ENCODE data around the gene ST8SIA1. TPM values are rescaled to one million over a fixed set of nuclear protein-coding genes. Genes with fewer than 3 reads are reported as not detected.
A peak's percentile ranks its signal among the peaks of the same experiment; 100 is the strongest.

Gene ST8SIA1
- total RNA-seq, 1 experiment from 2014 or later = not detected

DNA sequence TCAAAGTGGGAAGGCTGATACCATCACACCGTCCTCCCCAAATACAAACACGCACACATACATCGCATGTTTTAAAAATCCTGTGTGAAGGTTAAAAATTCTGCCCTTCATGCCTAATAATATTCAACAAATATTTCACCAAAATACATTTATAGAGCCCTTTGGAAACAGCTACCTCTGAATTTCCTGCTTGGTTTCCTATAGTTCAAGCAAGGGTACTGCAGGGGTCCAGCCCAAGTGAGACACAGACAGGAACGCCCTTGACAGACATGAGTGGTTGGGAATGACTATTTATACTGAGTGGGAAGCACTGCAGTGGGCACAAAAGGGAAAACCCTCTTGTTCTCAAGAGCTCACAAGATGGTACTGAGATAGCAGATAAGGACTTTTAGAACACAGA, 51.0 kb downstream of the ST8SIA1 start:
- no peak for DNase-seq (ENCODE audit: low spot score)

- DNase-seq (ENCODE audit: low spot score) = peak; percentile 81
Observed at GRCh38 chr12:22283006-22283506, 51.5 kb downstream of the ST8SIA1 start.

DNA sequence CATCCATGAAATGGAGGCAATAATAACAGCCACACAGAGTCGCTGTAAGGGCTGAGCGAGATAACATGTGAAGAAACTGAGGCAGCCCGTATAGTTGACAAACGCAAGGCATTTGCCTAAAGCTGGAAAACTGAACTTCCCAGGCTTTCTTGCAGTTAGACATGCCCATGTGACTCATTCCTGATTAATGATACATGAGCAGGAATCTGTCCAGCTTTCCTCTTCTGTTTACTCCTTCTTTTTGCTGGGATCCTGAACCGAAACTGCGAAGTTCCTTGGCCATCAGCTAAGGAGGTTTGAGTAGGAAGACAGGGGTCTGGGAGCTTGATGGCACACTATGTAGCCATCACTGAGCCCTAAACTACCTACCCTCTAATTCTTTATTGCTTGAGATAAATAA, 52.2 kb downstream of the ST8SIA1 start:
- DNase-seq (ENCODE audit: low spot score) = peak; percentile 78

GRCh38 chr12:22276867-22277266, 57.6 kb downstream of the ST8SIA1 start:
- no peak for DNase-seq (ENCODE audit: low spot score)

DNA sequence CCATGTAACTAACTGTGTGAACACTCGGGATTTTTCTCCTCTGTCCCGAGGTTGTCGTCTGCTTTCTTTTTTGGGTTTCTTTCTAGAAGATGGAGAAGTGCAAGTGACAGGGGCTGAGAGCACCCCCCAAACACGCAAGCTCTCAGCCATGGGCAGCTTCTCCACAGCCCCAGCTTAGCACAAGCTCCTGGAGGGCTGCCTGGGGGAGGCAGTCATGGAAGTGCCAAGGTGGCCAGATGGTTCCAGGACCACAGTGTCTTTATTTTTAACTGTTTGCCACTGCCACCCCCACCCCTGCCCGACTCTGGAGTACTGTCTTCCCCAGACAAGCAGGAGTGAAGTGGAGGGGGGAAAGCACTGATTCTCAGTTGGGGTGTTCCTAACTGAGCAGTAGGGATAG, 58.2 kb downstream of the ST8SIA1 start:
- DNase-seq (ENCODE audit: low spot score) = no peak

- peak; percentile 92 for DNase-seq (ENCODE audit: low spot score)
Observed at GRCh38 chr12:22275843-22276242, 58.7 kb downstream of the ST8SIA1 start.

- DNase-seq (ENCODE audit: low spot score) = no peak
Observed at GRCh38 chr12:22272335-22273151, 62.0 kb downstream of the ST8SIA1 start.

DNA sequence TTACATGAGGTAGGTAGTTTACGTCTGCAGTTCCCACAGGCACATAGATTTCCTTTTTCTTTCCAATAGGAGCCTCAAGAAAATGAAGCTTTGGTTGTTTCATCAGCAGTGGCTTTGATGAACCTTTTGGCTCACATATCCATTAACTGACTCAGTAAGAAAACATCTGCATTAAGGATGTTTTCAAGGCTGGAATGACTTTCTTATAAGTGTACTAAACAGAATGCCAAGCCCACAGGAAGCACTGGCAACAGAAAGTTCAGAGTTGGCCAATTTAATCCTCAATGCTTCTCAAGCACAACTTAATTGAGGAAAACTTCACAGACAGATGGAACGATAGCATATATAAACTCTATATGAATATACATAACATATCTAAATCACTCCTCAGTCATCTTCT, 63.5 kb downstream of the ST8SIA1 start:
- peak; percentile 79 for DNase-seq (ENCODE audit: low spot score)

DNA sequence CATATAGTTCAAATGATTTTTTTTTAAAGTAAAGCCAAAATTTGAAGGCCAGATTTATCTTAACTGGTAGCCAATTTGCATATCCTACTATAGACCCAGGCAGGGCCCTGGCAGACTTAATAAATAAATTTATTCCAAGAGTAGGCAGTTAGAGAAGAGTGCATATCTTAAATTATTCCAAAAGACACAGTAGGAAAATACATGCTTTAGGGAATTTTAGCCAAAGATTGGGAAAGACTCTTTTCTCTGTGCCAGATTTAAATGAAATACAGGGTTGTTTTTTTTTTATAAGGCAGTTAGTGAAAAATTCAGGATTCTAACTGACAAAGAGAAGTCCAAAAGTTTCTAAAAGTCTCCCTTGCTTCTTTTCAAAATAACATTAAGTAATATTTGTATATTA, 65.5 kb downstream of the ST8SIA1 start:
- no peak for DNase-seq (ENCODE audit: low spot score)

DNA sequence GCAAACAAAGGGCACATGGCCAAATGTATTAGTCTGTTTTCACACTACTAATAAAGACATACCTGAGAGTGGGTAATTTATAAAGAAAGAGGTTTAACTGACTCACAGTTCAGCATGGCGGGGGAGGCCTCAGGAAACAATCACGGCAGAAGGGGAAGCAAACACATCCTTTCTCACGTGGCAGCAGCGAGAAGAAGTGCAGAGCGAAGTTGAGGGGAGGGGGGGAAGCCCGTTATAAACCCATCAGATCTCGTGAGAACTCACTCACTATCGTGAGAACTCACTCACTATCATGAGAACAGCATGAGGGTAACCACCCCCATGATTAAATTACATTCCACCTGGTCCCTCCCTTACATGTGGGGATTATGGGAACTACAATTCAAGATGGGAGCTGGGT, 66.1 kb downstream of the ST8SIA1 start:
- no peak for DNase-seq (ENCODE audit: low spot score)

DNA sequence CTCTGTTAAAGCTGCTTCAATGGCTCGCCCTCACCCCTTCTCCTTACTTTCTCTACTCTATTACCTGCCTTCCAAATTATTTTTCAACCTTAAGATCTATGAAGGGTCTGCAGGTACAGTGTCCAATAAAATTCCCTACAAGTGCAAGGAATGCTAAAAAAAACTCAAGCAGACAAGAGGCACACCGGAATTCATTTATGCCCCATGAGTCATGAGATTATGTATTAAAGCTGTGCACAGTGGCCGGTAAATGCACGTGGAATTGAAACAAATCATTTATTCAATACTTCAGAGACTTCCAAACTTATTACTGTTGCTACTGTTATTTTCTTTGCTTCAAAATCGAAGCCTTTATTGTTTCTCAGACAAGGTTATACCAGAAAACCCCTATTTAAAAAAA, 68.4 kb downstream of the ST8SIA1 start:
- no peak for DNase-seq (ENCODE audit: low spot score)

DNA sequence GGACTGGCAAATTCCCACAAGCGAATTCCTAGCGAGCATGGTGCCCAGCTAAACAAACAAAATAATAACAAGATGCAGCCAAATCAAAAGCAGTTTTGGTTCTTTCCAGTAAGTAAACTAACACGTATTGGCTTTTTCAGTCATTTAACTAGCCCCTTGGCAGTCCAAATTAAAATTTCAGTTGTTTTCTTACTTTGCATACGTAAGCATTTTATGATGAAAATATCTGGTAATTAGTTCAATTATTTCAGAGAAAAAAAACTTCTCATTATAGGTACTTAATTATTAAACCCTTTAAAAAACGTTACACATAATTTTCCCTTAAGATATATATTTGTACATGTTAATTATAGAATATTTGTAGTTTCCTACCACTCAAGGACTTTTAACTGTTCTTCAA, 70.1 kb downstream of the ST8SIA1 start:
- no peak for DNase-seq (ENCODE audit: low spot score)

DNA sequence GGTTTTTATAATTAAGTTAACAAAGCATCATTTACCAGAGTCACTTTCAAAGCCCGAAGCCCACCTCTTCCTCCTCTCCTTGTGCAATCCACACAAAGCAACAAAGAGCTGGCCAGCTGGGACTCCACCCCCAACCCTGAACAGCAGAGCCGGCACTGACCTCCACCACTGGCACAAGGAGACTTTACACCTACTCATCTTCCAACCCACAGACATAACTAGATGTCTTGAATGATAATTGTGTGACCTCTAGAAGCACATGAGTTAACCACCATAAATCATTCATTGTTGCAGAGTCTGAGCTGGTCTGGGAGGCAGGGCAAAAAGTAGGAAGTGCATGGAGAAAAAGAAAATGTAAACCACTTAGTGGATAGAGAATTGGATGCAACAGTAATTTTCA, 72.2 kb downstream of the ST8SIA1 start:
- peak; percentile 31 for DNase-seq (ENCODE audit: low spot score)

DNA sequence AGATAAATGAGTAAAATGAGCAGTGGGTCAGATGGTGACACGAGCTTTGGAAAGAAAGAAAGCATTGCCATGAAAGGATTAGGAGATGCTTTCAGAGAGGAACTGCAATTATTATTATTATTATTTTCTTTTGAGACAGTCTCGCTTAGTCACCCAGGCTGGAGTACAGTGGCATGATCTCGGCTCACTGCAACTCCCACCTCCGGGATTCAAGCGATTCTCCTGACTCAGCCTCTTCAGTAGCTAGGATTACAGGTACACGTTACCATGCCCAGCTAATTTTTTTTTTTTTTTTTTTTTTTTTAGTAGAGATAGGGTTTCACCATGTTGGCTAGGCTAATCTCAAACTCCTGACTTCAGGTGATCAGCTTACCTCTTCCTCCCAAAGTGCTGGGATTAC, 77.4 kb downstream of the ST8SIA1 start:
- no peak for DNase-seq (ENCODE audit: low spot score)

DNA sequence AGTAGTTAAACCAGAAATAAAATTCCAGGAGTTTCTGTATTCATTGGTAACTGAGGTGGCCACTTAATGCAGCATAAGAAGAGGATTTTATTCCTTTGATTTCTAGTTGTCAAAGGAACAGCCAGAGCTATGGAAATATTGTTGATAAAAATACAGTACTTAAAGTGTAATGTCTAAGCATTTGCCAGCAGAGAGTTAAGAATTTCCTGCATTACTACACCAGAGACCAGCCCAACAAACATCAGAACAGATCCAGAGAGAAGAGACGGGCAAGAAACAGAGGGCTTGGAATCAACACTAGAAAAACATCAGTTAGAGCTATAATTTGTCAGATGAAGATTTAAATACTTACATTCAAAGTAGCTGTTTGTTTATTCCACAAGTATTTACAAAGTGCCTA, 77.9 kb downstream of the ST8SIA1 start:
- no peak for DNase-seq (ENCODE audit: low spot score)

- DNase-seq (ENCODE audit: low spot score) = no peak
Observed at GRCh38 chr12:22256041-22256441, 78.5 kb downstream of the ST8SIA1 start.

DNA sequence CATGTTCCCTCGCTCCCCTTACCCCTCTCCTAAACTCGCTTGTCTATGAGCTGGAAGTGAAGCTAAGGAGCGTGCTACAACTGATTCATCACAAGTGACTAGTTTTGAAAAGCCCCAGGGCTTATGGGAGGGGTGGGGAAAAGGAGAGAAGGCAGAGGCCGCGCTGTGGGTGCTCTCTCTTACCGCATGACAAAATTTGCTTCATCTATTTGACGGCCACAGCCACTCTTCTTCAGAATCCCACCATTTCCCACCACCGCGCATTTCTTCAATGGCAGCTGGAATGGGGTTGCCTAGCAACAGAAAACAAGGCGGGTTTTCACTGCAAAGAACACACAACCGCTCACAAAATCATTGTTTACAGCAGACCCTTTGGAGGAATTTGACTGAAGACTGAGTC, 79.4 kb downstream of the ST8SIA1 start:
- no peak for DNase-seq (ENCODE audit: low spot score)

DNA sequence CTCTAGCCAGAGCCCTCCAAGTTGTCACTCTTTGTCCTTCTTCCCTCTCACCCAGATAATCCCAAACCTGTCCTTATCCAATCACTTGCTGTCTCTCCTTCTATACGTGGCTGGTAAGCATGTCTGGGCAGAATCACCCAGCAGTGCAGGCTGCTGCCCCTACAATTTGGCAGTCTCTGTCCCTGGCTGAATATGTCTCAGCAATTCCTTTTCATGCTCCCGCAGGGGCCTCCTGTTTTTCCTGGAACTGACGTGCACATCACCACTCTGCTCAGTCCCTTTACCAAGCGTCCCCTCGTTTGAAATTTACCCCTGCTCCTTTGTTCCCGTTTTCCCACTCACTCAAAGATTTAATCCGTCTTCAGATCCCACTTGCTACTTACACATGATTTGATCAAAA, 80.0 kb downstream of the ST8SIA1 start:
- DNase-seq (ENCODE audit: low spot score) = no peak

DNA sequence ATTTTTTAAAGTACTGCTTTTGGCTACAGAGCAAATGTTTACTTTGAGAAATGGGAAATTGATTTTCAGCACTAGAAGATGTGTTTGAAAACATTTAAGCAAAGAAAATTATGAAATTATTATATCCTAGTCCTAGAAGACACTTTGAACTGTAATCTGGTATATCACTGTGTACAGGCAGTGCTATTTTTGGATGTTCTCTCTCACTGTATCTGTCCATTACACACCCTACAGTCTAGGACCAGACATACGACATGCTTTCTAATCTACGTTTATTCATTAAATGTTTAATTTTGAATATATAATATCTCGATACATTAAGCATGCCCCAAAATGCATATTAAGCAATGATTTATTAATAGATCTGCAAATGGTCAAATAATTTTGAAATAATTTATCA, 82.5 kb downstream of the ST8SIA1 start:
- no peak for DNase-seq (ENCODE audit: low spot score)

DNA sequence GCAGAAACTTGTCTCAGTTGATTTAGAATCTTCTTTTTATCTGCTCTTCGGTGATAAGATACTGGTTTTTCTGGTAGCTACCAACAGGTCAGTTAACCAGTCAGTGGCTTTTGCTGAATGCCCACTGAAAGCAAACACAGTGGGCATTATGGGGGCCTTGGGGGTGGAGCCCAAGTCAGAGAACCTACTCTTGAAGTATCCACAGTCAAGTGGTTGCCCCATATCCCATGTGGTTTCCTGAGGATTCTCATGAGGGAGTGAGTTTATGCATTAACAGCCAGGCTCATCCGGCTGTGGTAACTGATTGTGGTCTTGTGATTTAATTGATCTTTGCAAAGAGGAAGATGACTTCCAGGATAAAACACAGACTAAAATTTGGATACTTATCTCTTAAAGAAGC, 83.7 kb downstream of the ST8SIA1 start:
- no peak for DNase-seq (ENCODE audit: low spot score)

GRCh38 chr12:22248571-22249115, 85.9 kb downstream of the ST8SIA1 start:
- no peak for DNase-seq (ENCODE audit: low spot score)

DNA sequence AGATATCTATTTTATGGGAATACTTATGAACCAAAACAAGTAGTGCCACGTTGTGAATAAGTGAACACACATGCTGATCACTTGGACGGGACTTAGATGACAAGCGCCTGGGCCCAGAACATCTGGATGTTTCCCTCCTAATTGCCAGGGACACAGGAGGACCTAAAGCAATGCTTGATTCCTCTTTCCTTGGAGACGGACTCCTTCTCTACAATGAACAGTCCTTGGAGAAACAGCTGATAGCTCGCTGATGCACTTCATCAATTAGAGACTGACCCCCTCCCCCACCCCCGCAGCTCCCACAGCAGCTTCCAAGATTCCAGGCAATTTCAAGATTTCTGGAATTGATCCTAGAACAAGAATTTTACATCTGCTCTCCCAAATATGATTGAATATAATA, 86.4 kb downstream of the ST8SIA1 start:
- DNase-seq (ENCODE audit: low spot score) = no peak

DNA sequence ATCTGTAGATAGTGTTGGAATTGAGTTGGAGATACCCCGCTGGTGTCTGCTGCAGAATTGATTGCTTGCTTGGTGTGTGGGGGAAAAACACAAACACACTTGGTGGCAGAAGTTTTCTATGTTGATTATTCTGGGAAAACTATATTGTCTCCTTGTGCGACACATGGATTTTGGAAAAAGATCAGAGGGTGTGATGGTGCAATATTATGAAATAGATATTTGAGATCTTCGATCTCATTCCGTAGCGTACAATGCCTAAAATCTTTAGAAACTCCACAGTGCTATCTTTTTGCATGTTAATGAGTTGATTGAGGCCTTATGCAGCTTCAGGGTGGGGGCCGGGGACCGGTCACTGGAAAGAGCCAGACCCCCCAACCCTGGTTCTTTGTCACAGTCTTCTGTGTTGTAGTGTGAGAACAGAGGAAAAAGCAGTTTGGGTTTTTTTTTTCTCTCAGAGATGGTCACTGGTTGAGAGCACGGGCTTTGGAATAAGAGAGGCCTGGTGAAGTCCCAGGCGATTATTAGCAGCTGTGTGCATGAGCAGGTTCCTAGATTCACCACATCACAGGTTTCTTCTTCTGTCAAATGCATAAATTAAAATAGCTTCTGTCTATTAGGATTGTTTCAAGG, 88.2 kb downstream of the ST8SIA1 start:
- no peak for DNase-seq (ENCODE audit: low spot score)

Measured in A172 (cell line).